ENCODE data around the gene NTN3.

NTN3 gene

GRCh38 chr16:2425825-2426430 lies 45.2 kb upstream of the NTN3 start:
- no peak for TF ChIP-seq TAF1 (IDR thresholded peaks at IDR 0.05; ENCODE audit: low read depth)
- no peak for TF ChIP-seq RAD21 (IDR thresholded peaks at IDR 0.05; ENCODE audit: low read depth)
- TF ChIP-seq NFIC (IDR thresholded peaks at IDR 0.05), result no peak

- TF ChIP-seq NFIC (IDR thresholded peaks at IDR 0.05), result peak; percentile 72
- TF ChIP-seq EP300 (IDR thresholded peaks at IDR 0.05; ENCODE audit: borderline replicate concordance), result no peak
- TF ChIP-seq TEAD4 (IDR thresholded peaks at IDR 0.05), result 0 out of 2 replicates have a peak, but pooled peaks have one; percentile 14
- TF ChIP-seq EGR1 (IDR thresholded peaks at IDR 0.05), result no peak
- TF ChIP-seq CEBPB (IDR thresholded peaks at IDR 0.05), result peak; percentile 71
Measured at GRCh38 chr16:2426941-2427361, 44.1 kb upstream of the NTN3 start.

- no peak for TF ChIP-seq FOXM1 (IDR thresholded peaks at IDR 0.05; ENCODE audit: borderline replicate concordance, low read depth)
Measured at GRCh38 chr16:2427526-2427925, 43.6 kb upstream of the NTN3 start.

- TF ChIP-seq RAD21 (IDR thresholded peaks at IDR 0.05; ENCODE audit: low read depth) (no peak), CREB1 (IDR thresholded peaks at IDR 0.05; ENCODE audit: low read depth) (no peak), TEAD4 (IDR thresholded peaks at IDR 0.05) (no peak), NFIC (IDR thresholded peaks at IDR 0.05) (no peak)
Measured at GRCh38 chr16:2428051-2428783, 42.9 kb upstream of the NTN3 start.

GRCh38 chr16:2428784-2429033 lies 42.4 kb upstream of the NTN3 start:
- TF ChIP-seq, protein P1, sequence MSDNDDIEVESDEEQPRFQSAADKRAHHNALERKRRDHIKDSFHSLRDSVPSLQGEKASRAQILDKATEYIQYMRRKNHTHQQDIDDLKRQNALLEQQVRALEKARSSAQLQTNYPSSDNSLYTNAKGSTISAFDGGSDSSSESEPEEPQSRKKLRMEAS (IDR thresholded peaks at IDR 0.05), result peak; percentile 93; the same call in 1 of the 2 replicates
- no peak for TF ChIP-seq CEBPB (IDR thresholded peaks at IDR 0.05)

DNA sequence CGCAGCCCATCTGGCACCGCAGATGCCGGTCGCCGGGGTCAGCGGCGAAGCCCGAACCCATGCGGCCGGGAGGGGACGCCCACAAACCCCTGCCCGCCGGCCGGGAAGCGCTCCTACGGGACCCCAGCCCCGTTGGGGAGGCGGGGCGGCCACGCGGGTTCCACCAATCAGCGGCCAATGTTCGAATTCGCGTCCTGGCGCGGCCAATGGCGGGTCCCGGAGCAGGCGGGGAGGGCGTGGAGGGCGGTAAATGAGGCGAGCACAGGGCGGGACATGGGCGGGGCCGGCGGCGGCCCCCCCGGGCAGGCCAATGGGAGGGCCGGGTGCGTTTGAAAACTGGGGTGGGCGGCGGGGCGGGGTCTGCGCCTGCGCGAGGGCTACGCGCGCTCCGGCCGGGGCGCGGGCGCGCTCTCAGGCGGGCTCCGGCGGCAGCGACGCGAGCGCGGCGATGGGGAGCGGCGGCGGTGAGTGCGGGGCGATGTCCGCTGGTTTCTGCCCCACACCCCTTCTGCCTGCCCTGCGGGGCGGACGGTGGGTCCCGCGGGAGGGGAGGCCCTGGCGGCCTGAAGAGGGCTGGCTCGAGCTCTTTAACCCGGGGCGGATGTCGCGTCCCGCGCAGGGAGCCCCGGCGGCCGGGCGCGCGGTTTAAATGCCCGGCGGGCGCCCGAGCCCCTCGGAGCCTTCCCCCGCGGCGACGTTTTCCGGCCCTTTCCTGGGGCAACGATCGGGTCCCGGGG lies 41.9 kb upstream of the NTN3 start, which contains the start of gene CCNF:
Gene CCNF (plus strand): TSS at position 414 of the 737 bp plus-strand sequence. CDS start 35 bp downstream, at position 449.
- no peak for TF ChIP-seq TAF1 (IDR thresholded peaks at IDR 0.05; ENCODE audit: low read depth)
- peak; percentile 99 for TF ChIP-seq FOXM1 (IDR thresholded peaks at IDR 0.05; ENCODE audit: borderline replicate concordance, low read depth)
- no peak for TF ChIP-seq RAD21 (IDR thresholded peaks at IDR 0.05; ENCODE audit: low read depth)
- TF ChIP-seq USF1 (IDR thresholded peaks at IDR 0.05), result no peak
- TF ChIP-seq TEAD4 (IDR thresholded peaks at IDR 0.05), result no peak
- TF ChIP-seq ZBTB7A (IDR thresholded peaks at IDR 0.05; ENCODE audit: low read depth), result peak; percentile 95
- no peak for TF ChIP-seq CREB1 (IDR thresholded peaks at IDR 0.05; ENCODE audit: low read depth)
- TF ChIP-seq, protein P1 (IDR thresholded peaks at IDR 0.05), result peak; percentile 47
- 0 out of 2 replicates have a peak, but pooled peaks have one; percentile 34 for TF ChIP-seq YY1 (IDR thresholded peaks at IDR 0.05; ENCODE audit: low read depth)
- TF ChIP-seq EP300 (IDR thresholded peaks at IDR 0.05; ENCODE audit: borderline replicate concordance), result no peak
- TF ChIP-seq EGR1 (IDR thresholded peaks at IDR 0.05), result 0 out of 2 replicates have a peak, but pooled peaks have one; percentile 30

DNA sequence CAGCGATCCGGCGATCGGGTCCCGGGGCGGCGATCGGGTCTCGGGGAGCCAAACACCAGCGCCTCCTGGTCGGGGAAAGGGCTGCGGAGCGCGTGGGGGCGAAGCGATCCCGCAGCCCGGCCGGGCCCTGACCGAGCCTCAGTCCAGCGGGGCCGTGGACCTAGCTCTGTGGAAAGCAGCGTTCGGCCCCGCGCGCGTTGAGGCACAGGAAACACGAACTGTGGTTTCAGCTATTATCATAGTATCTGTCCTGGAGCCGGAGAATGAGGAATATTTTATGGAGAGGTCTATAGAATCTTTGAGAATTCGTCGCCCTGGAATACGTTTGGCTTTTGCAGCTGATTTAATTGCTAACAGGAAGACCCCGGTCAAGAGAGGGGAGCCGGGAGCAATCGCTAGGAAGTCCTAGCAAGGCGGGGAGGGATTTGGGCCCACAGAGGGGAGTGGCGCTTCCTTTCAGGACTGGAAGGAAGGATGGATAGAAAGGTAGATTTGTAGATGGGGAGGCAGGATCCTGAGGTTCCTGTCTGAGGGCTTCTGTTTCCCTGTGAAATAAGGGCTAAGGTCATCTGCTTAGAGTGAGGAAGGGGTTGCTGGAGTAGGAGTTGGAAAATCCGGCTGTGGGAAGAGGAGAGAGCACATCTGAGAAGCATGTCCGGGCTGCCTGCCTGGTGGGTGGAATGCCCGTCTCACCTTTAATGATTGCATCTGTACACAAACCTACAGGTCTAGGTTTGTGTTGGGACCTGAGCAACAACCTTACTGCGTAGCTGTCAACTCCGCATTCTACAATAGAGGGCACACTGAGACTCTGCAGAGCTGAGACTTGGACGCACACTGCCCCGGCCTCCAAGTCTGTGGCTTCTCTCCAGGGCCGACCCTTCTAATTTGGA lies 41.1 kb upstream of the NTN3 start:
- TF ChIP-seq REST (IDR thresholded peaks at IDR 0.05; ENCODE audit: low read depth) (no peak), TAF1 (IDR thresholded peaks at IDR 0.05; ENCODE audit: low read depth) (no peak), ZBTB7A (IDR thresholded peaks at IDR 0.05; ENCODE audit: low read depth) (no peak), NFIC (IDR thresholded peaks at IDR 0.05) (no peak), CEBPB (IDR thresholded peaks at IDR 0.05) (no peak), FOXM1 (IDR thresholded peaks at IDR 0.05; ENCODE audit: borderline replicate concordance, low read depth) (no peak)

DNA sequence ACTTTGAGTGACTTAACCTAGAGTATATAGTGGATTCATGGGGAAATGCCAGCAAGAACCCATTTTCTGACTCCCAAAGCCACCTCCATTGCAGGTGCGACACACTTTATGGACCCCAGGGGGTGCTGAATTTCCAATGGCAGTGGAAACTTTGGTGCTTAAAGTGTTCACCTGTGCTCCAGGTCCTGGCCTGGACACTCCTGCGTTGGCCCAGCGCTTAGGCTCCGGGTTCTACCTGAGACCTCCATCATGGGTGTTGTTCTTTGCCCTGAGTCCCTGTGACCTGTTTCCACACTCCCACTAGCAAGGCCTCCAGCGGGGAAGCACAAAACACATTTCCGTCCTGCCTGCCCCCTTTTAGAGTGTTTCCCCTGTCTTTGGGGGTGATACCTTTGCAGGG lies 38.8 kb upstream of the NTN3 start:
- no peak for TF ChIP-seq RAD21 (IDR thresholded peaks at IDR 0.05; ENCODE audit: low read depth)
- TF ChIP-seq NFIC (IDR thresholded peaks at IDR 0.05), result no peak
- TF ChIP-seq TCF12 (IDR thresholded peaks at IDR 0.05; ENCODE audit: low read depth), result no peak
- no peak for TF ChIP-seq YY1 (IDR thresholded peaks at IDR 0.05; ENCODE audit: low read depth)
- no peak for TF ChIP-seq EGR1 (IDR thresholded peaks at IDR 0.05)
- no peak for TF ChIP-seq ZBTB7A (IDR thresholded peaks at IDR 0.05; ENCODE audit: low read depth)
- TF ChIP-seq FOXM1 (IDR thresholded peaks at IDR 0.05; ENCODE audit: borderline replicate concordance, low read depth), result no peak
- TF ChIP-seq EP300 (IDR thresholded peaks at IDR 0.05; ENCODE audit: borderline replicate concordance), result no peak
- no peak for TF ChIP-seq TAF1 (IDR thresholded peaks at IDR 0.05; ENCODE audit: low read depth)
- TF ChIP-seq, protein P1 (IDR thresholded peaks at IDR 0.05), result no peak
- no peak for TF ChIP-seq REST (IDR thresholded peaks at IDR 0.05; ENCODE audit: low read depth)
- no peak for TF ChIP-seq TEAD4 (IDR thresholded peaks at IDR 0.05)
- TF ChIP-seq USF1 (IDR thresholded peaks at IDR 0.05), result no peak
- TF ChIP-seq CEBPB (IDR thresholded peaks at IDR 0.05), result no peak
- TF ChIP-seq CREB1 (IDR thresholded peaks at IDR 0.05; ENCODE audit: low read depth), result no peak
